HG02763 (cell line): Measurements from ENCODE around the gene CRTC3.

Experiments
- ATAC-seq: cut with Tn5 transposase; IDR thresholded peaks from one replicate; pipeline ENCODE4 v1.9.1; 2021; ENCODE audit warnings: mild to moderate bottlenecking, moderate library complexity; ENCODE audit not compliant: unreplicated experiment

Gene CRTC3

DNA sequence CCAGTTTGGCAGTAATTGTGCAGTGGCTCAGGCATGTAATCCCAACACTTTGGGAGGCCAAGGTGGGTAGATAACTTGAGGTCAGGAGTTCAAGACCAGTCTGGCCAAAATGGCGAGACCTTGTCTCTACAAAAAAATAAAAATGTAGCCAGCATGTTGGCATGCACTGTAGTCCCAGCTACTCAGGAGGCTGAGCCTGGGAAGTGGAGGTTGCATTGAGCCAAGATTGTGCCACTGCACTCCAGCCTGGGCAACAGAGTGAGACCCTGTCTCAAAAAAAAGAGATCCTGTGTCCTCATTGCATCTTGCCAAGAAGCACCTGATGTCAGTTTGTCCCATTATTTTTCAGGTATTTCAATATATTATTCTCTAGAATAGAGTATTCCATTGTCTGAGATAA, 61.8 kb downstream of the CRTC3 start:
- ATAC-seq: no peak

DNA sequence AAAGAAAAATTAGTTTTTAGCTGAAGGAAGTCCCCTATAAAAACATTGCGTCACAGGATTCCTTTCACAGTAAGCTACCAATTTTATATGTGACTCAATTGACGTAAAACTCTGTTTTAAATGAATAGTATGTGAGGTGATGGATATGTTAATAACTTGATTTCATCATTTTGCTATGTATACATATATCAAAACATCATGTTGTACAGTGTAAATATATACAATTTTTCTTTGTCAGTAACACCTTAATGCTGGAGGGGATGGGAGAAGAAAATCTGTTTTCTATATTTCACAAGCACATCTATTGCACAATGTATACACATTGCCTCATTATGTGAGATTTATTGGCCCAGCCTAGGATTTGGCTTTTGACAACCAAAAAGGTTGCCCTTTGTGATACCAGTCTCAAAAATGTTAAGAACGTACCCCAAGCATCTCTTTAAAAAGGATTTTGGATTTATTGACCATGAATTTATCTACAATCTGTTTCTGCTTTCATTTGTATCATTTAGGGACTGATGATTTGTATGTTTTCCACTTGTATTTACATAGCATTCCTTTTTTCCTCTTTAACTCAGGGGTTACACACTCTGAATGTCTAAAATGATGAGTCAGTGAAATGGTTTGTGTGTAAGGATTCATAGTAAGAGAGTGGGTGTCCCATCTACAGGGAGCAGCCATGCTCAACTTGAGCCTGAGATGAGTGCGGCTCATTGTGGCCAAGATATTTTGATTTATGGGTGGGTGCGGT, 62.6 kb downstream of the CRTC3 start:
- no peak for ATAC-seq

DNA sequence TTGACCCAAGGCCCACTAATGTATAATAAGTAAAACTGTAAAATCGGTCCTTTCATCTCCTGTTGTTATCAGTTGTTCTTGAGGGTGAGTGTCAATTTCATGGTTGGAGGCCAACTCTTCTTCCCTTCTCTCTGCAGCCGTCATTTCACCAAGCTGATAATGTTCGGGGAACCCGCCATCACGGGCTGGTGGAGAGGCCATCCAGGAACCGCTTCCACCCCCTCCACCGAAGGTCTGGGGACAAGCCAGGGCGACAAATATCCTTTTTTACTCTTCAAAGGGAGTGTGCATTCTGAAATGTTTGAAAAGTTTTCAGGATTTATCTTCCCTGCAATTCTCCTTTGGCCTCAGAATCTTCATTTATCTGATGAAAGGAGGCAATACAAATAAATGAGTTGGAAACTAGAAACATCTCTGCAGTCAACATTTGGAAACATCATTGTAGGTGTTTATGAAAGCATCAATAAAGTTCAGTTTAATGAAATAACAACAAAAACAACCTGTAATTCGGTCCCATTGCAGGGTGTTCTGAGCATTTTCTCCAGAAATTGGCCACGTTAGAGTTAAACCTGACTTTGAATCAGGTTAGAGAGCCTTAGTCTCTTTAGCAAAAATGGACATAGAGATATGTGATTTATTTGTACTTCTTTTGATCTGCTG, 63.9 kb downstream of the CRTC3 start:
- ATAC-seq: no peak

DNA sequence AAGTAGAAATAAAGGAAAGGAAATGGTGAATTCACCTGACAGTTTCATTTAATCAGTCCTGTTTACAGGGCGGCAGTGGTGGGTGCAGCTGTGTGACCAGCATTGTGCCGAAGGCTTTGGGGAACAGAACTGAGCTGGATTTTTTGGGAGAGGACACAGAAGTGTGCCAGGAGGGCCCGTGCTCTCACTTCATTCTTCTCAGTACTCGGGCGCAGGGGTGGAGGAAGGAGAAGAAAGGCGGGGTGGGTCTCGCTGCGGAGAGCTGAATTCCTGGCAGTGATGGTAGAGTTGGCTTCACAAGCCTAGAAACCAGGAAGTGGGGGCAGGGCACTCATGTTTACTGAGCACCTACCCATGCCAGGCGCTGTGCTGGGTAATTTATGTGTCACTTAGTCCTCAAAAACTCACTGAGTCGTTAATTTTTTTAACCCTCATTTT, 64.6 kb downstream of the CRTC3 start:
- peak; percentile 35 for ATAC-seq

DNA sequence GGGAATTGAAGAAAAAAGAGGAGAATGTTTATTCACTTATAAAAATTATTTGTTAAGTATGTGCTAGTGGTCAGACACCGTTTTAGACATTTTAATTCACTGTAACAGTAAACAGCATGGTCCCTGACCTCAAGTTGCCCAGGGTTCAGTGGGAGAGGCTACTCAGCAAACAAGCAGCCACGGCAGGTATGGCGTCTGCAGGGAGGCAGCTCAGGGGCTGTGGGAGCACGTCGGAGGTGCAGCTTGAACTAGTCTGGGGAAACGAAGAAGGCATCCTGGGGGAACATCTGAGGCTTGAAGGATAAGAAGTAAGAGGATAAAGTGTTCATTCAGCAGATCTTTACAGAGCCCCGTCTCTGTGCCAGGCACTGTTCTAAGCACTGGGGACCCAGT, 66.0 kb downstream of the CRTC3 start:
- no peak for ATAC-seq

DNA sequence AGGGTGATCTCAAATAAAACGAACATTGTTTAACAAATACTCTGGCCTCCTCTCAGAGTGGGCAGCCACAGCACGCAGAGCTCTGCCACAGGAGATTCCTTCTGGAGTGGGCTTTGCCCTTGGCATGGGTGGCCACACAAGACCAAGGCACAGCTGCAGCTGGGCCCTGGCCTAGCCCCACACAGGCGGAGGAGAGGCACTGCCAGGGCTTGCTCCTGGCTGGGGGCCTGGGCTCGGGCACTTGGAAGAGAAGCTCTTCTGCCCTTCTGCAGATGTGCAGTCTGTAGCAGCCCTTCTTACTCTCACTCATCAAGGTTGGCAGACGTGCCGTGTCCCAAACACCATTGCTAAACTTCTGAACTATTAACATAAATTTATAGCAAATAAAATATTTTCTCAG, 67.2 kb downstream of the CRTC3 start:
- no peak for ATAC-seq

DNA sequence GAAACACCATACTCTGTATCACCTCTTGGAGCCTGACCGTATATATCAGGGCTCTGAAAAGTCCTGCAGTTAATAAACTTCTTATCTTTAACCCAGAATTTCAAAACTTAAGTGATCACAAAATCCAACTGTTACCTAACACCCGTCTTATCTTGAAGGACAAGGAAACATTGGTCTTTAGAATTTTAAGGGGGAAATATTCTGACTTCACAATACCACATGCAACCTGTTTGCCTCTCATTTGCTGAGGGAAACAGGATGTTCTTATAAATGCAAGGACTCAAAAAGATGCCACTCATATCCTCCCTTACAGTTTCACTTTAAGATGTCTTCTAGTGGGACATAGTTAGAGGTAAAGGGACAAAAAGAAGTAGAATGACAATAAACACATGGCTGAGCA, 67.9 kb downstream of the CRTC3 start:
- peak; percentile 28 for ATAC-seq

DNA sequence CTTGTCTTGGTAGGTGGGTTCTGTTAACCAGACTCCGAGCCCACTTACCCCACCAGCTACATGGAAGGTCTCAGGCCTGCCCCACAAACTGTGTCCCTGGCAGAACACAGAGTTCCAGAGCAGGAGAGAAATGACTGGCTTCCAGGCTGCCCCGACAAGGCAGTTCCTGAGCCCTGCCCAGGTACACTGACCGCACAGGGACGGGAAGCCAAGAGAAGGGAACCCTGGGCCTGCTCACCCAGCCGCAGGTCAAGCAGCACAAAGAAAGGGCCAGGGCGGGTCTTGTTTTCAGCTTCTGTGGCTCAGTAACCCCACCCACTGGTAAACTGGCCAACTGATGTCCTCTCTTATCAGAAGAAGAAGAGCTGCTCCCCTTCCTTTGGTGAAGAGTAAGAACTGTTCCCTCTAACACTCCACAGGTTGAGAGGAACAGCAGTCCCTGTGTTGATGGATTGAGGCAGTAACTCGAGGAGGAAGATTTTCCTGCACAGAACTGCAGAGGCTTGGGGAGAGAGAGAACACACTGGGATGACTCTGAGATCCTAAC, 68.4 kb downstream of the CRTC3 start:
- peak; percentile 41 for ATAC-seq

DNA sequence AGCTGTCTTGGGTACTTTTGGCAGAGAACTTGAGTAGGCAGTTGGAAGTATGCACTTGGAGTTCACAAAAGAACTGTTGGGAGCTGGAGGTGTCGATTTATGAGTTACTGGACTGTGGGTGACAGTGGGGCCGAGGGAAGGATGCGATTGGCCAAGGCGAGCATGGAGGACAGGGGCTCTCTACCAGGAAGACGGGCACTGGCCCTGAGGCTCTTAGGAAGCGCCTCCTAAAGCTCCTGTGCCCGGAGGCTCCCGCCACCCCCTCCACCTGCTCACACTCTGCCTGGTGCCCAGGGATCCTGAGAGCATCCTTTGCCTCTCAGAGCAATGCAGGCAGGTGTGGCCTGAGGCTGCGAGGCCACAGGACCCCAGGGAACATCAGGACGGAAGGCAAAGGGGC, 69.0 kb downstream of the CRTC3 start:
- ATAC-seq: no peak

DNA sequence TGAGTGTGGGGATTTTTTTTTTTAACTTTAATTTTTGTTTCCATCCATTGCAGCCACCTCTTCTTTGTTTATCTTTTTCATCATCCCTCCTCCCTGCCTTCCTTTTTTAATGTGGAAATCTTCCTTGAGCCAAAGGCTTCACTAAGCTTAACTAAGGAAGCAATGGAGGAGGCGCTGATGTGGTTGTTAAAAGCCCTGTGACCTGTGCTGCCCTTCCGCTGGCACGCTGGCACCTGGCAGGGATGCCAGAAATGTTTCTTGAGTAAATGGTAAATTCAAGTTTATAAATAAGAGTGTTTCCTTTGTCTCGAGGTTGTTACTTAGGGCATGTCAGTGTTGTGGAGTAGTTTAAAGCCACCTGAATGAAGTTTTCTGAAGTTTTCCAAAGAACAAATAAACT, 69.4 kb downstream of the CRTC3 start:
- no peak for ATAC-seq

DNA sequence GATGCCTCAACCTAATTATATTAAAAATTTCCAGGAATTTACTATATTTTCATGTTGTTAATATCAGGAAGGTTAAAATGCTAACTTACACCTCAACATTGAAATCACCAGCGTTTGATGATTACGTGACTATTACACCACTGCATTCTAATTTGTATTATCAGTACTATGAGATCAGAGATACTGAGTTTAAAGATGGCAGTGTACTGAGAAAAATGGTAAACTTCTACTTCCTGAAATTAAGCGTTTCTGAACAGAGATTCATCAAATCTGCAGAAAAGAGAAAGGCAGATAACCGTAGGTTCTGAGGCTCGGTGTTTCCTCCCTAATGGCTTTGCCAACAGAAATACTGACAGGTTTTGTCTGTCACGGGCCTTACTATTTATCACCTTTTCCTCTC, 69.9 kb downstream of the CRTC3 start:
- ATAC-seq: no peak

DNA sequence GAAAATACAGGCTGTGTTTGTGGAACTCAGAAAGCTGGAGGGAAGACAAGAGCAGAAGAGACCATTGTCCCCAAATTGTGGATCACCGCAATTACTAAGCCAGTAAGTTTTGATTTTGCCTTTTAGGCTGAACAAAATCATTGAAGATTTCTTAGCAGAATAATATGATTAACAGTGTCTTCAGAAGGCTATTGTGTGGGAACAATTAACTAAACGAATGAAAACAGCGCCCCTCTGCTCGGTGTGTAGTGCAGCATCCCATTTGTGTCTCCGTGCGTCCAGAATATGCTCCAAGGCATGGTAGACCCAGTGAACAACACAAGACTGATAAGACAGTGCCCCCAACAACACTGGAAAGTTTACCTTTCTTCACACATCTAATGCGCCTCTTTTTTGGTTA, 71.2 kb downstream of the CRTC3 start:
- no peak for ATAC-seq

DNA sequence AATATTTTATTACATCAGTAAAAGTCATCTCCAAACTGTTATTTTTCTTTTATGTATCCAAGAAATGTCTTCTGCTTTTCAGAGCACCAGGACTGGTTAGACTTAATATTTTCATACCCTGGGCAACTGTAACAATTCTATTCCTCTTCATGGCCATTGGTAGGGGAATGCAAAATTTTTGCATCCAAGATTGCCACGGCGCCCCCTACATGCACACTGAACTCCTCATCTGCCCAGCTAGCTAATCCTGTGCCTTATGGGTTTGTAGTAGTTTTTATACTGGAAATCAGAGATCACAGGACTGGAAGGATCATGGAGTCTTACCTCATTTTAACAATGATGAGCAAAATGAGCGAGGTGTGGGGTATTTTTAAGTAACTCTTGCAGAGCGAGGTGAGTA, 74.2 kb downstream of the CRTC3 start:
- no peak for ATAC-seq

DNA sequence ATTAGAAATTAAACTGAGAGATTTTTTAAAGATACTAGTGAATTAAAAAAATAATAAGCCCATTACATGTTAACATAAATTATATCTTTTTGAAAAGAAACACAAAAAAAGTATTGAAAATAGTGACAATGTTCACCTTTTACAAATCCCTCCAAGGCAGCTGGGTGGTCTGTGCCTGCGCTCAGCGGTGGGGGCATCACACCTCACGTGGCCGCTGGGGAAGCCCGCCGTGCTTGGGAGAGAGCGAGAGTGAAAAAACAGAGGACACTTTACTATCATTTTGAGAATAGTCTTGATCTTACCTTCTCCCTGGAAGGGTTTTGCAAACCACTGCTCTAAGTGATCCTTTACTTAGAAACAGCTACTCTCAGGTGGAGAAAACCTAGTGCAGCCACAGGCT, 76.9 kb downstream of the CRTC3 start:
- no peak for ATAC-seq

DNA sequence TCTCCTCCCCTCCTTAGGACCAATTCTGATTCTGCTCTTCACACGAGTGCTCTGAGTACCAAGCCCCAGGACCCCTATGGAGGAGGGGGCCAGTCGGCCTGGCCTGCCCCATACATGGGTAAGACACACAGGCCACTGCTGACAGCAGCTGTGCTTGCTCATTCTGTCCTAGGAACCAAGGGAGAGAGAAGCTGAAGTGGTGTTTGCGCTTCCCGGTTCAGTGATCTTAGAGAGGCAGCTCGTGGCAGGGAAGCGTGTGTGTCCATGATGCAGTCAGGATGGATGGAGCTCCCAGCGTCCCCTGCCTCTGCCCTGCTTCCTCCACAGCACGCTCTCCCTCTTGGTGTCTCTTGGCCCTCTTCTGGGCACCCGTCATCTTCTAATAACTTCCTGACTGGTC, 77.6 kb downstream of the CRTC3 start:
- ATAC-seq: no peak

DNA sequence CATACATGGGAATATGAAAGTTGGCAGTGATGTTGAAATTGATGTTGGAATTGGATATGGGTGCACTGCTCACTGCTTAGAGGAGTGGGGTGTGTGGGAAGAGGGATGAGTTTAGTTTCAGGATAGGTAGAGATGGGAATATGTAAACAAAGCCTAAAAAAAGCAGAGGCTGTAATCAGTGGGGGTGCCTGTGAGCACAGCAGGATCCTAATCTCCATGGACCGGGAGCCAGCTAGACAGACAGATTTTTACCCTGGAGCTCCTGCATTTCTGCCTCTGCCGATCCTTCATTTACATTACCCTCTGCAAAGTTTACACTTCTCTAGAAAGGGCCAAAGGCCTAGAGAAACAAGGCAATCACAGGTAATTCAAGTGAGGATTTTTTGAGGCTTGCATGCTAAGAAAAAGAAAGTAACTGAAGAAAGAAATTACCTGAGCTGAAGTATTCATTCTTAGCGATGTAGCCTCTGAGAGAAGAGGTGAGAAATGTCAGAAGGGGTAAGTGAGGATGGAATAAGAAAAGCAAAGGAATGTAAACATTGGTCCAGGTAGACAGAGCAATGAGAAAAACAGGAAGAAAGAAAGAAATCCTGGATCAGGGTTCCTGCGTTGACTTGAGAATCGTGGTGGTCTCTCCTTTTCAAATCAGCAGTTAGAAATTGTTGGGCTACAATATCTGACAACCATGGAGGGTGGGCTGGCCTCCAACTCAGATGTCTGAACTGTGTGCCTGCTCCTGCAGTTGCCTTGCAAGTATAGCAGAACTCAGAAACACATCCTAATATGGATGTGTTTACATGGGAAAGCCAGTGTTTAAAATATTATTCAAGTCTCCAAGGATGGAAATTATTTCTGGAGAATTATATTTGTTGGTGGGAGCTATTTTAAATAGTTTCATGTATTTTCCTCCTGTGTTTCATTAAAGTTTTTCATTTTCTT, 79.8 kb downstream of the CRTC3 start:
- ATAC-seq: no peak

DNA sequence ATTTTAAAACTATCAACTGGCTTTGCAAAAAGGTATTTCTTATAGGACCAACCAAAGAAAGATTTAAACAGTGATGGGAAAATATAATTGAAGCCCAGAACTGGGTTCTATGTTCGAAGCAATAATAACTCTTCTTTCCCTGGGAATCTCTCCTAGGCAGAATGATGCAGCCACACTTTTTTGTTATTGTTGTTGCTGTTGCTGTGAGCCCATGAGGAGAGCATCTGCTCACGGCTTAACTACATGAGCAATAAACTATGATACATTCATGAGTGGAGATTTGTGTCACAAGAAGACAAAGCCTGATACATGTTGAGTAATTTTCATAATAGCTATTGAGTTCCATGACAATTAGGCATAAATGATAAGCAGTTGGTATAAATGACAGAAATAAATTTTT, 80.5 kb downstream of the CRTC3 start:
- ATAC-seq: no peak

DNA sequence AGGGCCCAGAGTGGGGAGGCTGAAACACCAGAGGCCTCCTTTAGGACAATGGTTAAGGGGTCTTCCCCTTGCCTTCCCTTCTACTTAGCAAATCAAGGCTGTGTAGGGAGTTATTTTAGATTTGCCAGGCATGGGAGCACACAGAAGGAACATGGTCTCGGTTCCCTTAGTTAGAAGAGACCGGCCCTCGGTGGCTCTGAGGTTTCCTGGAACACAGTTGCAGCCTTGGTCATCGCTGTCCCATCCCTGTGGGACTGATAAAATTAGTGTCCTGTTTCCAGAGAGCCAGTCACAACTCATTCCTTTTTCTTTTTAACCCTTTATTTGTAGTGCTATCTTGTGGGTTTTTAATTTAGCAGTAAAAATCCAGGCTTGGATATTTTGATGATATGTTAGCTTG, 81.4 kb downstream of the CRTC3 start:
- ATAC-seq: no peak

DNA sequence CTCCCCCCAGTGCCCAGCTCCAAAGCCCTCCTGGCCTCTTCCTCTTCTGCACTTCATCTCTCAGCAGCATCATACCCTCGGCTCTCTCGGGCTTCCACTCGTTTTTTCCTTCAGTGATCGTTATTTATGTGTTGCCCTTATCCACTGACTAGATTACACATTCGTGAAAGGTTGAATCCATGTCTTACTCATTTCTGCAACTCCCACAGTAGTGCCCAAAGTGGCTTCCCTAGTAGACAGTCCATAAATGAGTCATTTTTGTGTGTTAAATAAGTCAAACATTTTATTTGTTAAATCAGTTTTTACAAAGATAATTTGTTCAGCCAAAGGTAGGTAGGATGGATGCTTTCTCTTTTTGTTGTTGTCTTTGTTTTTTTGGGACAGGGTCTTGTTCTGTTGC, 87.4 kb downstream of the CRTC3 start:
- ATAC-seq: no peak

DNA sequence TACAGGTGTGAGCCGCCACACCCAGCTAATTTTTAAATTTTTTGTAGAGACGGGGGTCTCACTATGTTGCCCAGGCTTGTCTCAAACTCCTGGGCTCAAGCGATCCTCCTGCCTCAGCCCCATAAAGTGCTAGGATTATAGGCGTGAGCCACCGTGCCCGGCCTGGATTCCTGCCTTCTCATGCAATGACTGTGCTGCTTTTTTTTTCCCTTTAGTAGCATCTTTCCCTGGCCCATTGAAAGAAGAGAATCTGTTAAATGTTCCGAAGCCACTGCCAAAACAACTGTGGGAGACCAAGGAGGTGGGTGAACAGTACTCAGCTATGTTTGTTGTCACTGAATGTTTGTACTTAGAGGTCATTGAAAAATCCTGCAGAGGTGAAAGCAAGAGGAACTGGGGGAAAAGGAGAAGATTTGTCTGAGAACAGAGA, 88.0 kb downstream of the CRTC3 start:
- no peak for ATAC-seq
